NOMO-1 (cell line): Measurements from ENCODE around the gene EEF1B2.
"Not testable (repeated sequence)": the region's sequence is repeated elsewhere in the genome, so short reads cannot be mapped to it uniquely, and the experiment has no call there.

Experiments
- DNase-seq, 2 experiments: peaks; one replicate each; lab custom pipeline; 2025; ENCODE audit not compliant: unreplicated experiment in 2 of 2; lab: John Stamatoyannopoulos, UW

EEF1B2 gene

DNA sequence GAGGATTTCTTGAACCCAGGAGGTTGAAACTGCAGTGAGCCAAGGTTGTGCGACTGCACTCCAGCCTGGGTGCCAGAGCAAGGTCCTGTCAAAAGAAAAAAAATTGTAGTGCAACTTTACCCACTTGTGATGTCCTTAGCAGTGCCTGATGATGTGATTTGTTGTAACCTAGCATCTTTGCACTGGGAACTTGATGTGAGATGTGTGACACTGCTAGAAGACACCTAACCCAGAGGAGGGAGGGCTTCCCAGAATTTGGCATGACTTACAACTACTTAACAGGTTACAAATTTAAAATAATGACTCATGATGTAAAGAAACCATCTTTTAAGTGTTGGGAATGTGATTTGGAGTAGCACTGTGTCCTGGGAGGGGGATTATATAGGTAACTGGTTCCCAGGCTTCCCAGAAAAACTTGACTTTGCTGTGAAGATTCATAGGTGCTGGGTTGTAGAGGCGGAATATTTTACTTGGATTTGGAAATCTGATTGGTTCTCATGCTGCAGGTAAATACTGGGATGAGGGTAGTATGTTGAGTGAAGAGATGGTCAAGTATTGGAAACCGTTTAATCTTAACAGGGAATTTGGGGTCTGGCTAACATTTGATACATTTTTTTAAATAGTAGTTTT lies 3.7 kb downstream of the EEF1B2 start:
- DNase-seq, result no peak

DNA sequence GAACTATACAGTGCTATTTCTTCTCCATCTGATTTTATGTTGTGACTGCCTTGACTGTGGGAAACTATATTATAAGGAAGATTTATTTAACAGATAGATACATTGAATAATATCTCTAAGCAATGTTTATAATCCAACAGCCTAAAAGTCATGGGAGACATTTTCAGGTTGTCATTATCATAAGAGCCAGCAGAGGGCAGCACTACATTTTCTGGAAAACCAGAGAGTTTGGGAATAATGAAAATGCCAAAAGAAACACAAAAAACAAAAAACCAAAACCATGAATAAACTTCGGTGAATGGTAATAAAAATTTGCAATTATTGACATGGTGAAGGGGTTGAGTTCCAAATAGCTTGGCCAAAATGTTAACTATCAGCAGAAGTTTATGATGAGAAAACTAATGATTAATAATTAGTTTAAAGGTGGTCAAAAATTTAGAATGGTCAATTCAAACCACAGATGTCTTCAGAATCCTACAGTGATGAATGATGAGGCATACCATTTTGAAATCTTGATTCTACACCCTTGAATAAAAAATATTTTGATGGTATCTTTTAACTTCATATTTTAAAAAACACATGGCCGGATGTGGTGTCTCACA lies 4.7 kb downstream of the EEF1B2 start:
- peak in 1 of 2 experiments; percentile 6 for DNase-seq

DNA sequence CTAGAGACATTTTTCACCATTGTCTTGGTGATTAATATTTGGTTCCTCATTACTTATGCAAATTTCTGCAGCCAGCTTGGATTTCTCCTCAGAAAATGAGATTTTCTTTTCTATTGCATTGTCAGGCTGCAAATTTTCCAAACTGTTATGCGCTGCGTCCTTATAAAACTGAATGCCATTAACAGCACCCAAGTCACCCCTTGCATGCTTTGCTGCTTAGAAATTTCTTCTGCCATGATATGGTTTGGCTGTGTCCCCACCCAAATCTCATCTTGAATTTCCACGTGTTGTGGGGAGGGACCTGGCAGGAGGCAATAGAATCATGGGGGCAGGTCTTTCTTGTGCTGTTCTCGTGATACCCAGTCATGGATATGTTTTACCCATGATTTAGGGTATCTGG lies 8.5 kb downstream of the EEF1B2 start:
- not testable (repeated sequence) for DNase-seq

DNA sequence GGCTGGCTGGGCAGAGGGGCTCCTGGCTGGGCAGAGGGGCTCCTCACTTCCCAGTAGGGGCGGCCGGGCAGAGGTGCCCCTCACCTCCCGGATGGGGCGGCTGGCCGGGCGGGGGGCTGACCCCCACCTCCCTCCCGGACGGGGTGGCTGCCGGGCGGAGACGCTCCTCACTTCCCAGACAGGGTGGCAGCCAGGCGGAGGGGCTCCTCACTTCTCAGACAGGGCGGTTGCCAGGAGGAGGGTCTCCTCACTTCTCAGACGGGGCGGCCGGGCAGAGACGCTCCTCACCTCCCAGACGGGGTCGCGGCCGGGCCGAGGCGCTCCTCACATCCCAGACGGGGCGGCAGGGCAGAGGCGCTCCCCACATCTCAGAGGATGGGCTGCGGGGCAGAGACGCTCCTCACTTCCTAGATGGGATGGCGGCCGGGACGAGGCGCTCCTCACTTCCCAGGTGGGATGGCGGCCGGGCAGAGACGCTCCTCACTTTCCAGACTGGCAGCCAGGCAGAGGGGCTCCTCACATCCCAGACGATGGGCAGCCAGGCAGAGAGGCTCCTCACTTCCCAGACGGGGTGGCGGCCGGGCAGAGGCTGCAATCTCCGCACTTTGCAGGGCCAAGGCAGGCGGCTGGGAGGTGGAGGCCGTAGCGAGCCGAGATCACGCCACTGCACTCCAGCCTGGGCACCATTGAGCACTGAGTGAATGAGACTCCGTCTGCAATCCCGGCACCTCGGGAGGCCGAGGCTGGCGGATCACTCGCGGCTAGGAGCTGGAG lies 12.1 kb downstream of the EEF1B2 start:
- DNase-seq, result not testable (repeated sequence)

DNA sequence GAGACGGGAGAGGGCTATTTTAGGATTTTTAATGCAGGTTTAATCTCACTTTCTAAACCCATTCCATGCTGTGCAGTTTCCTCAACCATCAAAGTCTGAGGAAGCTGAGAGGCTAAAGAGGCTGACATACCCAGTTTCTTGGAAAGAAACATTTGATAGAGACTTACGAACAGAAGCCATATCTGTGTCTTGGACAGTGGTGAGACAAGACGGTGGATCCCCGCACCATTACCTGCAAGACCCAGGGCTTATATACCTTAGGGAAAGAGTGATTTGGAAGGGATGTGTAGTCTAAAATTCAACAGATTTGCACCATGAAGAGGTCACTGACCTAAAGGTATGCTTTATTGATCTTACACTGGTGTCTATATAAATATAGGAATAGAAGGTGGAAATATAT lies 13.5 kb downstream of the EEF1B2 start:
- no peak for DNase-seq

DNA sequence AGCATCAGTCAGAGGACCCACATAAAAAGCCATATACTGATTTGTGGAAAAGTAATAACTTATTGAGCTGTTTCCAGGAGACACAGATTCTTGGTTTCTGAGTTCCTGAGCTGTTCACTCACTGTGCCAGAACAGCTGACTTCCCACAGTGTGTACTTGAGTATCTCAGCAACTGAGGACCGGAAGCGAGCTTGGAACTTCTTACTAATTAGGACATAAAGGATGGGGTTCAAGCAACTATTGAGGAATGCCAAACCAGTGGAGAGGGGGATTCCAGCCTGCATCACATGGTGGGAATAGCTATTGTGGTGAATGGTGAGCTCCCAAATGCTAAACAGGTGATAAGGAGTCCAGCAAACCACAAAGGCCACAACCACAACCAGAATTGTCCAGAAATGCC lies 16.4 kb downstream of the EEF1B2 start:
- DNase-seq, result no peak

DNA sequence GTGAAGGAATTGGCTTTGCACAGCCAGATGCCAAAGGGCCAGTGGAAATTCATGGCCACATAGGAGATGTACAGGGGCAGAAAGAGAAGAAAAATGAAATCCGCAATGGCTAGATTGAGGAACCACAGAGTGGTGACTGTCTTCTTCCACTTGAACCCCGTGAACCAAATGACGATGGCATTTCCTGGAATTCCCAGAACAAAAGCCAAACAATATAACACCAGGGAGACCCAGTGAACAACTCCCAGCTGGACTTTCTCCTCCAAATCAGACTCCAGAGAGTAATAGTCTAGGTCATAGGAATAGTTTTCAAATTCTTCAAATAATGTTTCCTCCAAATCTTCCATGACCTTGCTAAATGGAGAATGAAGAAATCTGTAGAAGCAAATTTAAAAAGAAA lies 17.2 kb downstream of the EEF1B2 start:
- DNase-seq, result no peak

DNA sequence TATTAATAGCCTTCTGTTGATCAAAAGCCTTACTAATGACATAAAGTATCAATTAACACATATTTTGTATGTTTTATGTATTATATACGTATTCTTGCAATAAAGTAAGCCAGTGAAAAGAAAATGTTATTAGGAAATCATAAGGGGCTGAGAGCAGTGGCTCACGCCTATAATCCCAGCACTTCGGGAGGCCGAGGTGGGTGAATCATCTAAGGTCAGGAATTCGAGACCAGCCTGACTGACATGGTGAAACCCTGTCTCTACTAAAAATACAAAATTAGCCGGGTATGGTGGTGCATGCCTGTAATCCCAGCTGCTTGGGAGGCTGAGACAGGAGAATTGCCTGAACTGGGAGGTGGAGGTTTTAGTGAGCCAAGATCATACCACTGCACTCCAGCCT lies 21.8 kb downstream of the EEF1B2 start:
- not testable (repeated sequence) for DNase-seq

DNA sequence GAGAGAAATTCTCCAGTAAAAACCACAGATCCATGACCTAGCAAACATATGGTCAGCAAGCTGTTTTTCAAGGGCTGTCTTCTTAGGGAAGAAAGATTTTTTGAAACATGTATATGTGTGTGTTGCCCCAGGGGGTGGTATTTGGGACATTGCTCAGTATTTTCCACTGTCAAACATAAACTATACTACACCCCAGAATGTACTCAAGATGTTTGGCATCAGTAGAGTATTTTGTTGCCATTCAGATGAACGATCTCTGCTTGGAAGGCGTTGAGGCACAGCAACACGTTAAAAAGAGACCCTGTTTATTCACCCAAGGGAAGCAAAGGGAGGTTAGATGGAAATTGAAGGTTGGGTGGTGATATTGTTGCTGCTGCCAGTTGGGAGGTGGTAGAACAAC lies 30.0 kb downstream of the EEF1B2 start:
- no peak for DNase-seq

DNA sequence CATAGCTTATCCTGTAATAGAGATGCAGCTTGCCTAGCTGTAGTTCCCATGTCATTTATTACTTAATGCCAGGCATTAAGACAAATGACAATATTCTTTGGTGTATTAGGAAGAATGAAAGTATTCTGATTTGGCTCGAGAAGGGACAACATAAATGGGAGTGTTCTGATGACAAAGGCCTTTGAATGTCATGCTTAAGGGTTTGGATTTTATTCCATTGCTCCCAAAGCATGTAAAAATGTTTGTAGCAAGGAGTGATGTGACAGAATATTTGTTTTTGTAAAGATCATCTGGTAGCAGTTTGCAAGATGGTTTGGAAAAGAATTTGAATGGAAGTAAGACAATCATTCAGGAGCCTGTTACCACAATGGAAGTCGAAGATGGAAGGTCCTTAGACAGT lies 30.4 kb downstream of the EEF1B2 start:
- DNase-seq, result no peak

DNA sequence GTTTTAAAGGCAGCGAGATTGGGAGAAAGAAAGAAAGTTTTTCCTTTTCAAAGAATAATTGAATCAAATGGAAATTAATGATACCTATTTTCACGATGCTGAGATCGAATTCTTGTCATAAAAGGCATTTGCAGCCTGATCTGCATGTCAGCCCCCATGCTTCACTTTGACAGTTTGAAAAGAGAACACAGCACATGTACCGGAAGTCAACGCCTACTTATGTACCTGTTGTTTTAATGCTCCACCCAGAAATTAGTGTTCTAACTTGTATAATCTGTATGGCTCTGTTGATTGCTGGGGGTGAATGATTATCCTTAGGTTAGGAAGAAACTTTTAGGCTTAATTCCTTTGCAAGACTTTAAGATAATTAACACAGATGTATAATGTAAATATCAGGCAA lies 31.0 kb downstream of the EEF1B2 start:
- no peak for DNase-seq

DNA sequence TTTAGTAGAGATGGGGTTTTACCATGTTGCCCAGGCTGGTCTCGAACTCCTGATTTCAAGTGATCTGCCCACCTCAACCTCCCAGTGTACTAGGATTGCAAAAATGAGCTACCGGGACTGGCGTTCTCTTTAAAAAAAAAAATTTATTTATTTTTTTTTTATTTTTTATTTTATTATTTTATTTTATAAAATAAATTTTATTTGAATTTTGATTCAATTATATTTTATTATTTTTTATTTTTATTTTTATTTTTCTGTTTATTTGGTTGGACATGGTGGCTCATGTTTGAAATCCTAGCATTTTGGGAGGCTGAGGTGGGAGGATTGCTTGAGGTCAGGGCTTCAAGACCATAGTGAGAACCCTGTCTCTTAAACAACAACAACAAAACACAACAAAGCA lies 32.5 kb downstream of the EEF1B2 start:
- no peak for DNase-seq

DNA sequence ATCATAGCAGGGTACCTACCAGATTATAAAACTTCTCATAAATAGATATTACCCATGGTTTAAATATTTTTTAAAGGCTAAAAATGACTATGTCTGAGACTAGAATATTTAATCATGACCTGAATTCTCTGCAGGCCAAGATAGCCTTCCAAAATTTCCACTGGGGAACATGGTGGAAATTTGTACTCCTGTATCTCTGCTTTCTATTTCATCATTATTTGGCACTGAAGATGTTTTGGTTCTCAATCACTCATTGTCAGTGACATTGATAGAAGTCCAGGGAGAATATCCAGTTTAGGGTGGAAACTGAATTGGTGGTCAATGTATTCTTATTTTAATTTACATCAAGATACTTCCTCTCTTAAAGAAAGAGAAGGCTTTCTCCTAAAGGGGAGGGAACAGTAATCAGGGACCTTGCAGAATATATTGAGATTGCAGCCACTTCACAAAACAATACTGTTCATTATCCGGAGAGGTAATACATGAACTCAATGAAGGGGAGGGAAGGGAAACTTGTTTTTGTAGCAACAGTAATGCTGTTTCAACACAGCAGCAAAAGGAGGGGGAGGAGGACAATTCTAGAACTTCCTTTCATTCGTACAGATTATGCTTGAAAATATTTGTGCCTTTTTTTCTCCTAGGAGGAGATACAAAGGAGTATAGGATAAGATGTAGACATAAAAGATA lies 34.1 kb downstream of the EEF1B2 start:
- peak; percentile 25 to 63 for DNase-seq

DNA sequence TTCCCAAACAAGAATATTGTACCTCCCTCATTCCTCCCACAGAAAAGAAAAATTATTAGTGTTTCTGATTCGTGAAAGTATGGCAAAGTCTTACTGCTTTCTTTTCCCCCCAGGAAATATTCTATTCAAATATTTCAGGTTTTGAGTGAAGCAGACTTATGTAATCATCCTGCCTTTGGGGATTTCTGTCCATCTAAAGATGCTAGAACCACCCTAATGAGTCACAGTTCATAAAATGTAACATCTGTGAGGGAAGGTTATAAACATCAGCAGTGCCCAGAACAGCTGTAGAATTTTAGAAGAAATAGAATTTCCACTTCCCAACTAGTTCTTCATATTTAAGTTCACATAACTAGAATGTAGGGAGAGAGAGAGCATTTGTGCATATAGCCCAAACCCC lies 39.0 kb downstream of the EEF1B2 start:
- DNase-seq, result no peak

DNA sequence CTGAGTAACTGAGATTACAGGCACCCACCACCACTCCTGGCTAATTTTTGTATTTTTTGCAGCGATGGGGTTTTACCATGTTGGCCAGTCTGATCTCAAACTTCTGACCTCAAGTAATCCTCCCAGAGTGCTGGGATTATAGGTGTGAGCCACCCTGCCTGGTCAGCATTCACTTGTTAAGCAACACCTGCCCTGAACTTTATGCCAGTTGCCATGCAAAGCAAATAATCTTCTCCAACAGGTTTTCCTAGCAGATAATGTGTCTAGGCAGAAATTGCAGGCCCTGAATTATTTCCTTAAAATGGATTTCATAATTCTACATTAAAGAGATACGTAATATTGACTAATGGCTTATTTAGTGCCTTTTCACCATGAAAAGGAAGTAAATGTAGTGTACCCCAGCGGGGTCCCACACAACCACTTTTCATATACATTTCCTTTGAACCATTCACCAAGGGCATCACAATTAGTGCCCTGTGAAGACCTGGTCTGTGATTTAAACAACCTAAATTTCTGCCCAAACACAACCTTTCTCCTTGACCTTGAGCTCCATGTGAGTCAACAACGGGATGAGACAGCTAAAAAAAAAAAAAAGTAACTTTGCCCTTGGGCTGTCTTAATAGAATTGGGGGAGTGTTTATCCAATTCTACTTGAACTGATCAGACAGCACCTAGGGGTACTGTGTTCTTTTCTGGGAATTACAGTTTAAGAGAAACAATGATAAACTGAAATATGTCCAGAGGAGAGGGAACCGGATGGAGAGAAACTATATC lies 41.6 kb downstream of the EEF1B2 start:
- no peak for DNase-seq

DNA sequence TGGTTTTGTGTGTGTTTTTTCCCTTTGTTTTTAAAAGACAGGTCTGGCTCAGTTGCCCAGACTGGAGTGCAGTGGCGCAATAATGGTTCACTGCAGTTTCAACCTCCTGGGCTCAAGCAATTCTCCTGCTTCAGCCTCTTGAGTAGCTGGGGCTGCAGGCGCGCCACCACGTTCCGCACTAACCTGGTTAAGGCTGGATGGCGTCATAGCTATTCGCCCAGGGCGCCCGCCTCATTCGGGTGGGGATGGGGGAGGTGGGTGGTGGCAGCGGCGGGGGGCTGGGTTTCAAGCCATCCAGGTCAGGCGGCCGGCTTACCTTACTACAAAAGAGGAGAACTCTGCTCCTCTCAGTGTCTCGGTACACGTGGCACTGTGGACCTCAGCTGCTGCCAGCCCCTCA lies 42.8 kb downstream of the EEF1B2 start:
- no peak for DNase-seq

DNA sequence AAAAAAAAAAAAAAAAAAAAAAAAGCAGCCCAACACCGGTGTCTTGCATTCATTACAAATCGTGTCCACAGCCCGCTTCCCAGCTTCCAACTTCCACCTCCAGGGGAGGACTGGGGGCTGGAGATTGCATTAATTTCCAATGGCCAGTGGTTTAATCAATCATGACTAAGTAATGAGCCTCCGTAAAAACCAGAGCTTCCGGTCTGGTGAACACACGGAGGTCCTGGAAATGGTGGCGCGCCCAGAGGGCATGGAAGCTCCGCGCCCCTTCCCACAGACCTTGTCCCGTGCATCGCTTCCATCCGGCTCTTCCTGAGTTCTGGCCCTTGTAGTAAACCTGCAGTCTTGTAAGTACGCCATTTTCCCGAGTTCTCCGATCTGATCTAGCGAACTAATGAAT lies 43.6 kb downstream of the EEF1B2 start:
- DNase-seq, result no peak

DNA sequence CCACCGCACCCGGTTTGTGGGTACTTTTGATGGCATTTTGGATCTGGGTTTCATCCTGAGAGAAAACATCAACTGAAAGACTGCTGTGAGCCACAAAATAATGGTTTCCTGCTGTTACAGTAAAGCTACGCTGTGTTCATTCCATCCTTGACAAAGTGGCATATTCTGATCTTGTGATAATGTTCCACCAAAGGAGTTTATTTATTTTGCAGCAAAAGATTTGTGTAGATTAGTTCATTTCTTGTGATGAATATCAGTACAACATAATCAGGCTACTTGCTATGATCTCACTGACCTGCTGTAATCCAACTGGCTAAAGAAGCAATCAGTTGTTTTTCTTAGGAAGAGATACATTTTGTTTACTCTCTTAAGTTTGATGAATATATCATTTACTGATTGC lies 45.0 kb downstream of the EEF1B2 start:
- no peak for DNase-seq

DNA sequence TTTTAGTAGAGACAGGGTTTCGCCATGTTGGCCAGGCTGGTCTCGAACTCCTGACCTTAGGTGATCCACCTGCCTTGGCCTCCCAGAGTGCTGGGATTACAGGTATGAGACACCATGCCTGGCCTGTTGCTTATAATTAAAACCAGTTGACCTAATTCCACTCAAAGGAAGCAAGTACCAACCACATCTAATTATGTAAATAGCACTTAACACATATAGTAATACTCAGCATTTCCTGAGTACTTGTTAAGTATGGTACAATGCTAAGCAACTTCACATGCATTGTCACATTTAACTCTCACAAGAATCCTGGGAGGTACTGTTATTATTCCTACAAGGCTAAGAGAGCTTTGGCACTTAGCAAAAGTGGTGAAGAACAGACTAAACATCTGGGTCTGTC lies 47.6 kb downstream of the EEF1B2 start:
- DNase-seq, result not testable (repeated sequence)

DNA sequence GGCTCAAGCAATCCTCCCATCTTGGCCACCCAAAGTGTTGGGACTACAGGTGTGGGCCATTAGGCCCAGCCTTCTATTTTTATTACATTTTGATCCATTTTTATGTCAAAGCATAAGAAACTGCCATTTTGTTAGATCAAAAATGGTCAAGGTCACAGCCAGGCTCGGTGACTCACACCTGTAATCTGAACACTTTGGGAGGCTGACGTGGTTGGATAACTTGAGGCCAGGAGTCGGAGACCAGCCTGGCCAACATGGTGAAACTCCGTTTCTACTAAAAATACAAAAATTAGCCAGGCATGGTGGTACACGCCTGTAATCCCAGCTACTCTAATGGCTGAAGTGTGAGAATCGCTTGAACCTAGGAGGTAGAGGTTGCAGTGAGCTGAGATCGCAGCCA lies 49.2 kb downstream of the EEF1B2 start:
- no peak for DNase-seq
